COLO829 (cell line): Measurements from ENCODE around the gene CD27.
"Not testable (repeated sequence)": the region's sequence is repeated elsewhere in the genome, so short reads cannot be mapped to it uniquely, and the experiment has no call there.

Source experiments
- DNase-seq: peaks from one replicate; pipeline ENCODE4 v3.0.0; 2012; ENCODE audit warnings: low spot score

The CD27 gene

GRCh38 chr12:6444704-6445688 is at the start of gene CD27:
TSS of gene CD27 (plus strand) at chr12:6444955. CDS start at chr12:6445096, 141 bp downstream.
- no peak for DNase-seq

DNA sequence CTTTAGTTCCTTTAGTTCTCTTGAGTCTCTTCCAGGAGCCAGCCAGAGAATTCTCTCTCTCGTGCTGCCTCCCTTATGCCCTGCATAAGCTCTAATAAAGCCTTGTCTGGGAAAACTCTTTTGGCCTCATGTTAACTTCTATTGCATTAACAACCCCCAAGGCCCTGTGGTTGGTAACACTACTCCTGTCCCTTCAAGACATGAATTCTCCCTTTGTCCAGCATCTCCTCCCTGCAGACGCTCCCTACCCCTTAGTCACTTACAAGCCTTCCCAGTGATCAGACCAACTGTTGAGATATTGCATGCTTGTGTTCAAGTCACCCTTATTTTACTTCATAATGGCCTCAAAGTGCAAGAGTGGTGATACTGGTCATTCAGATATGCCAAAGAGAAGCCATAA is 48.7 kb upstream of the CD27 start:
- DNase-seq, result peak; percentile 93

DNA sequence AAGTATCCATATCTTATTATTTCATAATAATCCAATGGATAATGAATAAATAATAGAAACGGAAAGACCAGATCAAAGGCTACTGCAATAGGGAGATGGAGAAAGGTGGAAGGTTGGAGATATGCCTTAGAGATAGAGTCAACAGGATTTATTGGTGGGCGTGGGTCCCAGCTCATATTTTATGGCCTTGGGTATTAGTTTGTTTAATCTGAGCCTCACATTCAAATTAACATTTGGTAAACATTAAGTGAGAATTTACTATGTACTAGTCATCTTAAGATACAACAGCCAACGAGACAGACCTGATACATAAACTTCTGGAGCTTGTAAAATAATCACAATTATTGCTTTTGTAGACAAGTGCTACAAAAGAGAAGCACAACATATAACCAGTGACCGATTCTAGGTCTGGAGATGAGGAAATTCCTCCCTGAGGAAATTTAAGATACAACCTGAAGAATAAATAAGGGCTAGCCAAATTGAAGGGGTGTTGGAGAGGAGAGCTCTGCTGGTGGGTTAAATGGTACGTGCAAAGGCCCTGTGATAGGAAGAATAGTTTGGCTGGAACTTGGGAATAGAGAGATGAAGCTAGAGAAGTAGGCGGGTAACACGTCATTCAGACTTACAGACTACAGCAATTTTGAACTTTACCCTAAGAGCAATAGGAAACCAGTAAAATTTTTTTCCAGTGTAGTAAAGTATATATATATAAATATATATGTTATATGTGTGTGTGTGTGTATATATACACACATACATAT is 44.7 kb upstream of the CD27 start:
- DNase-seq, result no peak

GRCh38 chr12:6404390-6404789 is 40.4 kb upstream of the CD27 start:
- DNase-seq, result no peak

DNA sequence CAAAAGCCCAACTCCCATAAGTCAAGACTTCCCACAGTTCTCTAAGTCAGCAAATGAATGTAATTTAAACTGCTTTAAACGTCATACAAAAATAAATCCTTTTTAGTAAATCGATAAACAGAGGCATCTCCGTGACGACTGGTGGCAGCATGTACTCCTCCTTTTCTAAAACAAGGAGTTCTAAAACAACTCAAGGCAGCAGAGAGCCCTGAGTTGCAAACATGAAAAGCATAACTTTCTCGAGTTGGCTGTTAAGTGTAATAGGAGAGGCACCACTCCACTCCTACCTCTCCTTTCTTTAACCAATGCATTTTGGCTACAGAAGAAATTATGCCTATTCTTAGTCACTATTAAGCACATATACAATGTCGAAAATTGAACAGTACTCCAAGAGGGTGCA is 38.8 kb upstream of the CD27 start:
- DNase-seq, result no peak

DNA sequence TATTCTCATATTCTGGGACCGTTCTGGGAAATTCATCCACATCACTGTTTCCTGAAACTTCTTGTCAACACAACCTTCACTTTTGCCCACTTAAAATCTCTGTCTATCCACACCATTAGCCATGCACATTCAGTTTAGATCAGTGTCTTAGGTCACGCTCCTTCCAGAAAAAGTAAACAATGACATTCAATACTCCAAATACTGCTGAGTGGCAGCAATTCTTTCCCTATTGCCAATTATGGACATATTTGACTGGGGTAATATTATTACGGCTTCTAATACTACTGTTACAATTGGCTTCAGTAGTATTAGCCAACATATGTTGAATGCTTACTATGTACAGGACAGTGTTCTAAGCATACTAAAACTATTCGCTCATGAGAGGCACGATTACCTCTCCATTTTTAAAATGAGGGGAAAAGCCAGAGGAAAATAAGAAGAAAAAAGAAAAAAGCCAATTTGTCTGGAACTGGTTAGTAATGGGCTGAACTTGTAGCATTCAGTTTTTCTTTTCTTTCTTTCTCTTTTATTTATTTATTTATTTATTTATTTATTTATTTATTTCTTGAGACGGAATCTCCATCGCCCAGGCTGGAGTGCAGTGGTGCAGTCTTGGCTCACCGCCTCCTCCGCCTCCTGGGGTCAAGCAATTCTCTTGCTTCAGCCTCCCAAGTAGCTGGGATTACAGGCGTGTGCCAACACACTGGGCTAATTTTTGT is 37.4 kb upstream of the CD27 start:
- DNase-seq, result no peak

DNA sequence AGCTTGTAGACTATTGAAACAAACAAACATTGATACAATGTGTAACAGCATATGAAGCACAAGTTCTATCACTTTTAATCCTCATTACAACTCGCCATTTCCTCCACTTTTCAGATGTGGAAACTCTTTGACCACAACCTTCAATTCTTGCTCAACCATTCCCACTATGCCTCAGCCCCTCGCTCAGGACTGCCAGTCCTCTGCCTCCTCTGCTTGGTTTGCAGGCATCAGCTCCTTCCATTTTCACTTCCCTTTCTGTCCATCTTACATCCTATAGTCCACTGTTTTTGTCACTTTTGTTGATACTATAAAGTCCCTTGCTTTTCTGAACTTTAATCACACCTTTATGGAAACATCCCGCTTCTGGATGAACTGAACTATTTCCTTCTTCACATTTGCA is 28.2 kb upstream of the CD27 start:
- DNase-seq, result no peak

GRCh38 chr12:6418796-6419195 is 26.0 kb upstream of the CD27 start:
- no peak for DNase-seq

DNA sequence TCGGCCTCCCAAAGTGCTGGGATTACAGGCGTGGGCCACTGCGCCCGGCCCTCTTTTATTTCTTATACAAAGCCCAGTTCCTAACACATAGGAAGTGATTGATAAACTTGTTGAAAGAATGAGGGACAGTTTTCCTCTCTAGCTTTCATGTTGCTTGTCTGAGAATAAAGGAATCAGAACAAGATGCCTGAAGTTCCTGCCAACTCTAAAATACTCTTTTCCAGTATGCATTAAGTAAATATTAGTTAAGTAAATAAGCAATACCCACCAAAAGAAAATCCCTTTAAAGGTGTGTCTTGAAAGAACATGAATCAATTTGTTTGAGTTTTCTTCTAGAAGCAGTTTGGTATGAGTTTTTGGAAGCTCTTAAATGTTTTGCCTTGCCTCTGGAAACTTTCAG is 24.4 kb upstream of the CD27 start:
- DNase-seq, result no peak

DNA sequence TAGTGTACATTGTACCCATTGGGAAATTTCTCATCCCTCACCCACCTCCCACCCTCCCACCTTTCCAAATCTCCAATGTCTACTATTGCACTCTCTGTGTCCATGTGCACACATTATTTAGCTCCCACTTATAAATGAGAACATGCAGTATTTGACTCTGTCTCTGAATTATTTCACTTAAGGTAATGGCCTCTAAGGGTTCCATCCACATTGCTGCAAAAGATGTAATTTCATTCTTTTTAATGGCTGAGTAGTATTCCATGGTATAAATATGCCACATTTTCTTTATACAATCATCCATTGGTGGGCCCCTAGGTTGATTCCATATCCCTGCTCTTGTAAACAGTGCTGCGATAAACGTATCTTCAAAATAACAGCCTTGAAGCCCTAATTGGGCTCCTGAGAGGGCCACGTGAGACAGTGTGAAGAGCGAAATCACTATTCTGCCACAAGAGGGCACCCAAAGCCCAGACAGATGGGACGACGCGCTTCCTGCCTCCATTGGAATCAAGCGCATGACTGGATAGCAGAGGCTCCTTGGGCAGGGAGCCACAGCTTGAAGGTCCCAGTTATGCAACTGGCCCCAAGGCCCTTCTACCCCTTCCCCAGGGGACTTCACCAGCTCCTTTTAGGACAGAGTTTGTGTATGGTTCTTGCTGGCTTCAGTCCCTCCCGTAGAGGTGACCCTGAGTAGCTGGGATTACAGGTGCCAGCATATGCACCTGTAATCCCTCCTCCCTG is 21.3 kb upstream of the CD27 start:
- peak; percentile 85 for DNase-seq

DNA sequence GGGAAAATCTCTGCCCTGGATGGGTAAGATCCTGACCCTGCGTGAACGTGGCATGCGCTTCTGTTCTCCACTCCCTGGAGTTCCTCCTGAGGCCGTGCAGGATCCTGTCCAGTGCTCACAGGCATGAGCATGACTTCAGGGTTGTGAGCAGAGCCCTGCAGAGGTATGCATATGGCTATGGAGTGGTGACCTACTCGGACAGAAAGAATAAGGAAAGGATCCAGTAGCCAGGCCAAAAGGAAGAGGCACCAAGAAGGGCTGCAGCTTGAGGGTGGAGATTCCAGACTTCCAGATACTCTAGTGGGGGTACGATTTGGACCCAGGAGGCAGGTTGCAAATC is 20.8 kb upstream of the CD27 start:
- DNase-seq, result no peak

GRCh38 chr12:6424866-6425265 is 19.9 kb upstream of the CD27 start:
- DNase-seq, result no peak

DNA sequence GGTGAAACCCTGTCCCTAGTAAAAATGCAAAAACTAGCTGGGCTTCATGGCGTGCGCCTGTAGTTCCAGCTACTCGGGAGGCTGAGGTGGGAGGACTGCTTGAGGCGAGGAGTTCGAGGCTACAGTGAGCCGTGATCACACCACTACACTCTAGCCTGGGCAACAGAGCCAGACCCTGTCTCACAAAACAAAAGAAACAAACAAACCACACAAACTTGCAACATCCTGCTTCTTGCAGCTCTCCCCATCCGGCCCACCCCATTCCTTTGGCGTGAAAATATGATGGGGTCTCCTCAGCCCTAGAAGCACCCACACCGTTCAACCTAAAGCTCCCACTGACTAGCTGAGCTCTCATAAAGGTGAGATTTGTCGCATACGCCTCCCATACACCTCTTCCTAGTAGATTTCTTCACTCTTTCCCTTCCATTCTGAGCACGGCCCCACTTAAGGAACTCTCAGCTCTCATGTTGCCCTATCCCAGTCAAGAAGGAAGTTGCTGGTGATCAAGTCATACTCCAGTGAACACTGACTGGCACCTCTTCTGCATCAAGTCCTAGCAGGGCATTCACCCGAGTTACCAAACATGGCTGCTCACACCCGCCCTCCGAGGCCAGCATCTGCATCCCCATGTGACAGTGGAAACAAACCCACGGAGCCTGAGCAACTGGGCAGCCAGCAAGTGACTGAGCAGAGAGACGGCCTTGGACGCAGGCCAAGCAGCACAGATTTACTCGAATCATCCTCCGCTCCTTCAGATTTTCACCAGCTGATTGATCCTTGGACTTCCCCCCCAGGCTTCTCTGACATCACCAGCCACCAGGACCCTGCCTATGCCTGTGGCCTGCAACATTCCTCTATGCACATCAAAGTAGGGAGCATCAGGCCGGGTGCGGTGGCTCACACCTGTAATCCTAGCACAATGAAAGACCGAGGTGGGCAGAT is 18.9 kb upstream of the CD27 start:
- no peak for DNase-seq

DNA sequence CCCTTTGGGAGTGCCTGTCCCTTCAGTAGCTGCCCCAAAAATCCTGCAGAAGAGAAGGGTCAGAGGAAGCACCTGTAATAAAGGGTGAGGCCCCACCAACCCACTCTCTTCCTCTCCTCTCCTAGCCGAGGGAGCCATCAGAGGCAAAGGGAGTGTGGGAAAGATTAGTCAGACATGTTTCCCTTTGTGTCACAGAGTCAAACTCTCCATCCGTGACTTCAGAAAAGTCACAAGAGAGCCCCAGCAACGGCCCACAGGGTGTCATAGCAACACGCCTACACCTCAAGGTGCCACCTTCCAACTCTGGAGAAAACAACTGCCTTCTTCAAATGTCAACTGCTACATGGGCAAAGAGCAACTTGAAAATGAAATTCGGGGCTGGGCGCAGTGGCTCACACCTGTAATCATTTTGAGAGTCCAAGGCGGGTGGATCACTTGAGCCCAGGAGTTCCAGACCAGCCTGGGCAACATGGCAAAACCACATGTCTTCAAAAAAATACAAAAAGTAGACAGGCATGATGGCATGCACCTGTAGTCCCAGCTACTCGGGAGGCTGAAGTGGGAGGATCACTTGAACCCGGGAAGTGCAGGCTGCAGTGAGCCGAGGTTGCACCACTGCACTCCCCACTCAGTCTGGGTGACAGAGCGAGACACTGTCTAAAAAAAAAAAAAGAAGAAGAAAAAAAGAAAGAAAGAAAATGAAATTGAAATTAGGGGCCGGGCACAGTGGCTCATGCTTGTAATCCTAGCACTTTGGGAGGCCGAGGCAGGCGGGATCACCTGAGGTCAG is 17.7 kb upstream of the CD27 start:
- DNase-seq, result no peak

DNA sequence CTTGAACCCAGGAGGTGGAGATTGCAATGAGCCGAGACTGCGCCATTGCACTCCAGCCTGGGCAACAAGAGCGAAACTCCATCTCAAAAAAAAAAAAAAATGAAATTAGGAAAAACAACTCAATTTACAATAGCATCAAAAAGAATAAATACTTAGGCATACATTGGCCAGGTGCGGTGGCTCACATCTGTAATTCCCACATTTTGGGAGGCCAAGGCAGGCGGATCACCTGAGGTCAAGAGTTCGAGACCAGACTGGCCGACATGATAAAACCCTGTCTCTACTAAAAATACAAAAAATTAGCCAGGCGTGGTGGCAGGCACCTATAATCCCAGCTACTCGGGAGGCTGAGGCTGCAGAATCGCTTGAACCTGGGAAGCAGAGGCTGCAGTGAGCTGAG is 17.0 kb upstream of the CD27 start:
- DNase-seq, result not testable (repeated sequence)

DNA sequence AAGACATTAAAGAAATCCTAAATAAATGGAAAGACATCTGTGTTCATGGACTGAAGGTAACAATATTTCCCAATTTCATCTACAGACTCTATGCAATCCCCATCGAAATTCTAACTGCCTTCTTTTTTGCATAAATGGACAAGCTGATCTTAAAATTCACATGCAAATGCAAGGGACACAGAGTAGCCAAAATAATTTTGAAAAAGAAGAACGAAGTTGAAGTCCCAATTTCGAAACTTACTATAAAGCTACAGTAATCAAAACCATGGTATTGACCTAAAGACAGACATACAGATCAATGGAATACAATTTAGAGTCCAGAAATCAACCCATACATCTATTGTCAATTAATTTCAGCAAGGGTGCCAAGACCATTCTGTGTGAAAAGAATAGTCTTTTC is 16.4 kb upstream of the CD27 start:
- no peak for DNase-seq

- peak; percentile 69 for DNase-seq
Measured at GRCh38 chr12:6430124-6430989, 14.4 kb upstream of the CD27 start.

GRCh38 chr12:6432991-6433390 is 11.8 kb upstream of the CD27 start:
- no peak for DNase-seq
